Measurements from ENCODE around the gene CD86. TPM values are rescaled to one million over a fixed set of nuclear protein-coding genes. Genes with fewer than 3 reads are reported as not detected.

CD86 gene
- total RNA-seq, 6 experiments from 2014 or later = 0.97 to 6.7 (median 3.4) TPM

- Histone ChIP-seq H3K36me3 (no peaks in the 10 kb centered on the region), H3K9me3 (no peaks in the 10 kb centered on the region), H3K27me3 (no peaks in the 10 kb centered on the region), H3K4me1 (peaks cover 0 to 4% (median 0%) of the 10 kb centered on the region in 4 donors), H3K27ac (no peak overlapping the region), H3K4me3 (no peak overlapping the region)
- DNase-seq (no peak), ATAC-seq (peak in 3 of 4 donors; percentile 52 to 82 (median 57))
- WGBS (ENCODE audit: insufficient coverage, low coverage, low lambda C conversion rate, missing lambda C conversion rate) = 56% methylated on average over 1 of the region's 1 CpG
- intact Hi-C loops (cut with DNase I) = no loop called here
- TF ChIP-seq POLR2A (IDR thresholded peaks at IDR 0.05) (no peak), CTCF (IDR thresholded peaks at IDR 0.05) (no peak)
Observed at GRCh38 chr3:122063908-122064307, 8.7 kb downstream of the CD86 start.

- Histone ChIP-seq H3K36me3 (no peaks in the 10 kb centered on the region), H3K9me3 (no peaks in the 10 kb centered on the region), H3K27me3 (no peaks in the 10 kb centered on the region), H3K4me3 (no peak overlapping the region), H3K4me1 (peaks cover 0 to 4% (median 0%) of the 10 kb centered on the region in 4 donors), H3K27ac (no peak overlapping the region)
- DNase-seq = no peak
- intact Hi-C loops (cut with DNase I) = no loop called here
- 62% methylated on average over 3 of the region's 4 CpGs for WGBS (ENCODE audit: insufficient coverage, low coverage, low lambda C conversion rate, missing lambda C conversion rate)
- ATAC-seq = no peak
- no peak for TF ChIP-seq POLR2A (IDR thresholded peaks at IDR 0.05)
- TF ChIP-seq CTCF (IDR thresholded peaks at IDR 0.05) = no peak
Observed at GRCh38 chr3:122064326-122064725, 9.2 kb downstream of the CD86 start.

- TF ChIP-seq POLR2A (IDR thresholded peaks at IDR 0.05) (peak; percentile 19), CTCF (IDR thresholded peaks at IDR 0.05) (no peak)
- Histone ChIP-seq H3K9me3 (no peaks in the 10 kb centered on the region), H3K27me3 (no peaks in the 10 kb centered on the region), H3K4me3 (no peak overlapping the region), H3K27ac (no peak overlapping the region), H3K36me3 (no peaks in the 10 kb centered on the region), H3K4me1 (peaks cover 0 to 4% (median 0%) of the 10 kb centered on the region in 4 donors)
- 43% methylated on average over 6 of the region's 6 CpGs for WGBS (ENCODE audit: insufficient coverage, low coverage, low lambda C conversion rate, missing lambda C conversion rate)
- intact Hi-C loops (cut with DNase I) = no loop called here
- ATAC-seq (peak in 2 of 4 donors; percentile 23 to 41), DNase-seq (no peak)
Observed at GRCh38 chr3:122066331-122067213, 11.4 kb downstream of the CD86 start.

- peak in 2 of 4 donors; percentile 38 to 50 for ATAC-seq
- H3K4me1 ChIP-seq = peaks cover 0 to 4% (median 0%) of the 10 kb centered on the region in 4 donors
- no peak overlapping the region for H3K4me3 ChIP-seq
- no peaks in the 10 kb centered on the region for H3K36me3 ChIP-seq
- DNase-seq = no peak
- no peak overlapping the region for H3K27ac ChIP-seq
- no peak for TF ChIP-seq POLR2A (IDR thresholded peaks at IDR 0.05)
- no peak for TF ChIP-seq CTCF (IDR thresholded peaks at IDR 0.05)
- 43% methylated on average over 5 of the region's 5 CpGs for WGBS (ENCODE audit: insufficient coverage, low coverage, low lambda C conversion rate, missing lambda C conversion rate)
- H3K27me3 ChIP-seq = no peaks in the 10 kb centered on the region
- H3K9me3 ChIP-seq = no peaks in the 10 kb centered on the region
- intact Hi-C loops (cut with DNase I) = no loop called here
Observed at GRCh38 chr3:122067214-122067550, 12.0 kb downstream of the CD86 start.

Data from right lobe of liver (tissue), 6 donors.